SK-N-MC (cell line): ENCODE measurements around the gene ABCC1.
"Not testable (repeated sequence)": the region's sequence is repeated elsewhere in the genome, so short reads cannot be mapped to it uniquely, and the experiment has no call there.

ENCODE experiments used
- DNase-seq: peaks from one replicate; pipeline ENCODE4 v3.0.0-alpha.2; 2011; ENCODE audit warnings: low read depth, low spot score
- H3K27ac ChIP-seq: fragments of 200-600 bp; sonication (generic); 2 replicates; pipeline ENCODE4 v1.5.1; 2016; ENCODE audit warnings: mixed run types
- H3K36me3 ChIP-seq: fragments of 200-600 bp; sonication (generic); 2 replicates; pipeline ENCODE4 v1.6.1; 2017; ENCODE audit warnings: antibody characterized with exemption, low read length, mixed read lengths; ENCODE audit not compliant: insufficient read depth
- H3K4me3 ChIP-seq: fragments of 200-600 bp; sonication (generic); 2 replicates; pipeline ENCODE4 v1.5.1; 2016
- H3K9ac ChIP-seq: fragments of 200-600 bp; sonication (generic); 2 replicates; pipeline ENCODE4 v1.8.0; 2017; ENCODE audit warnings: mixed run types, mixed read lengths; ENCODE audit not compliant: insufficient read length
- H3K9me3 ChIP-seq: fragments of 200-600 bp; sonication (generic); 2 replicates; pipeline ENCODE4 v1.6.1; 2017; ENCODE audit warnings: low read depth, mild to moderate bottlenecking, antibody characterized with exemption, low read length, moderate library complexity, mixed read lengths
- EZH2 ChIP-seq: fragments of 200-600 bp; sonication (generic); IDR thresholded peaks from one replicate; pipeline ENCODE4 v1.6.1; 2017; ENCODE audit warnings: antibody characterized with exemption
- FOXP2 ChIP-seq: optimal IDR thresholded peaks from 2 replicates; pipeline ENCODE3; 2011; ENCODE audit warnings: mild to moderate bottlenecking, moderate library complexity; ENCODE audit not compliant: insufficient read depth; ENCODE audit errors: extremely low read length, control extremely low read depth
- POLR2AphosphoS5 ChIP-seq: IDR thresholded peaks from 2 replicates; pipeline ENCODE4 v1.6.1; 2012; ENCODE audit warnings: mild to moderate bottlenecking, low read depth, low read length, borderline replicate concordance

Gene ABCC1

DNA sequence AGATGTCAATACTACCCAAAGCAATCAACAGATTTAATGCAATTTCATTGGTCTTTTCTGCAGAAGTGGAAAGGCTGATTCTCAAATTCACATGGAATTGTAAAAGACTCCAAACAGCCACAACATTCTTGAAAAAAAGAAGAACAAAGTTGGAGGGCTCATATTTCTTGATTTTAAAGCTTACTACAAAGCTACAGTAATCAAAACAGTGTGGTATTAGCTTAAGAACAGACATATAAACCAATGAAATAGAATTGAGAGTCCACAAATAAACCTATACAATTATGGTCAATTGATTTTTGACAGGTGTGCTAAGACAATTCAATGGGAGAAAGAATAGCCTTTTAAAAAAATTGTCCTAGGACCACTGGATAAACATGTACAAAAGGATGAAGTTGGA is 14.4 kb upstream of the ABCC1 start:
- H3K36me3 ChIP-seq, result no peaks in the 10 kb centered on the region
- TF ChIP-seq EZH2, result no peak
- TF ChIP-seq FOXP2, result no peak
- no peak for TF ChIP-seq POLR2AphosphoS5
- H3K9me3 ChIP-seq, result peaks cover 7% of the 10 kb centered on the region; the same call in 1 of the 2 replicates
- H3K27ac ChIP-seq, result no peak overlapping the region
- H3K4me3 ChIP-seq, result no peak overlapping the region
- no peak for DNase-seq
- no peak overlapping the region for H3K9ac ChIP-seq

DNA sequence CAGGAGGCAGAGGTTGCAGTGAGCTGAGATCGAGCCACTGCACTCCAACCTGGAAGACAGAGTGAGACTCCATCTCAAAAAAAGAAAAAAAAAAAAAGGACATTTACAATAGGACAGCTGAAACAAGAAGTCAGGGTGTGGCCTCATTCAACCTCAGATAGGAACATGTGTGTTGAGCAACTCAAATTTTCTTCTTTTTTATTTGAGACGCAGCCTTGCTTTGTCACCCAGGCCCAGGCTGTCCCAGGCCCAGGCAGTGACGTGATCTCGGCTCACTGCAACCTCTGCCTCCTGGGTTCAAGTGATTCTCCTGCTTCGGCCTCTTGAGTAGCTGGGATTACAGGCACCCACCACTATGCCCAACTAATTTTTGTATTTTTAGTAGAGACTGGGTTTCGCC is 12.6 kb upstream of the ABCC1 start:
- not testable (repeated sequence) for H3K9me3 ChIP-seq, H3K9ac ChIP-seq, H3K36me3 ChIP-seq, H3K4me3 ChIP-seq, DNase-seq, H3K27ac ChIP-seq

- TF ChIP-seq POLR2AphosphoS5 (no peak), FOXP2 (no peak), EZH2 (no peak)
- Histone ChIP-seq H3K9ac (no peak overlapping the region), H3K4me3 (no peak overlapping the region), H3K36me3 (no peaks in the 10 kb centered on the region), H3K9me3 (no peaks in the 10 kb centered on the region), H3K27ac (no peak overlapping the region)
- DNase-seq, result no peak
These were observed 6.3 kb upstream of the ABCC1 start for GRCh38 chr16:15942931-15943690.

GRCh38 chr16:15946257-15947044 is 3.0 kb upstream of the ABCC1 start:
- DNase-seq, result no peak

DNA sequence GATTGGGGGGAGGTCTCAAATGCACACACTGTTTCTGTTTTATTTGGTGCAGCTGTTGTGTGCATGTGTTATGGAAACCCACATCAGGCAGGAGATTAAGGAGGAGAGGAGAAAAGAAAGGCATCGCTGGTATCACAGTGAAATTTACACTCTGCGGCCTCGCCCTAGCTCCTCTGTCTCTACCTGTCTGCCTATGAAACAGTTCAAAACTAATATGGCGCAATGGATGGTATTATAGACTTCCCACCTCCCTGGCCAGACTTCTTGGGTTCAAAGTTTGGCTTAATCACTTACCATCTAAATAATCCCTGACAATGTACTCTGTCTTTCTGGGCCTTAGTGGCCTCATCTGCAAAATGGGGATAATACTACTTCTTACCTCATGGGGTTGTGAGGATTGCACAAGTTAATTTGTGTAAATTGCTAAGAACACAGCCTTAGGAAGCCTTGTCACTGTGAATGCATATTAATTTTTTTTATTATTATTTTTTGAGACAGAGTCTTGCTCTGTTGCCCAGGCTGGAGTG is 1.4 kb upstream of the ABCC1 start:
- no peak for DNase-seq
- Histone ChIP-seq H3K9ac (no peak overlapping the region), H3K4me3 (no peak overlapping the region), H3K27ac (no peak overlapping the region), H3K36me3 (no peaks in the 10 kb centered on the region), H3K9me3 (no peaks in the 10 kb centered on the region)
- TF ChIP-seq FOXP2 (no peak), EZH2 (no peak), POLR2AphosphoS5 (no peak)

More at GRCh38 chr16:15946257-15947044, 3.0 kb upstream of the ABCC1 start:
- H3K36me3 ChIP-seq, result no peaks in the 10 kb centered on the region
- no peak overlapping the region for H3K4me3 ChIP-seq
- no peaks in the 10 kb centered on the region for H3K9me3 ChIP-seq
- no peak overlapping the region for H3K27ac ChIP-seq
- TF ChIP-seq FOXP2, result no peak
- no peak for TF ChIP-seq POLR2AphosphoS5
- TF ChIP-seq EZH2, result no peak
- H3K9ac ChIP-seq, result no peak overlapping the region

DNA sequence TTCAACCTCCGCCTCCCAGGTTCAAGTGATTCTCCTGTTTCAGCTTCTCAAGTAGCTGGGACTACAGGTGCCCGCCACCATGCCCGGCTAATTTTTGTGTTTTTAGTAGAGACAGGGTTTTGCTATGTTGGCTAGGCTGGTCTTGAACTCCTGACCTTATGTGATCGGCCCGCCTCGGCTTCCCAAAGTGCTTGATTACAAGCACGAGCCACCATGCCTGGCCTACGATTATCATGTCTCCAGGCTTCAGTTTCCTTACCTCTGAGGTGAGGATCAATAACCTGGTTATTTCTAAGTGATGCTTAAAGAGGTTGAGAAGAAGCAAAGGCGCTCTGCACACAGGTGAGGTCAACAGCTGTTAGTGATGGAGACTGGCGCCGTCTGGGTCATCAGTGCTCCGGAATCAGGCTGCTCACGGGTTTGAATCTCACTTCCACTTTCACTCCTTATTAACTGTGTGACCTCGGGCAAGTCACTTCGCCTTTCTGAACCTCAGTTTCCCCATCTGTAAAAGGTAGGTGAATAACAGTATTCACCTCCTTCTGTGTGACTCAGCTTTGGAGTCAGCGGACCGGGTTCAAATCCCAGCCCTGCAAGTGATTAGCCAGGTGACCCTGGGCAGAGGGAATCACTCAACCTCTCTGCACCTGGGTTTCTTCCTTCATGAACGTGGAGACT is 745 bp upstream of the ABCC1 start:
- no peak for DNase-seq
- TF ChIP-seq FOXP2 (no peak), POLR2AphosphoS5 (no peak), EZH2 (no peak)
- H3K9me3 ChIP-seq, result no peaks in the 10 kb centered on the region
- peak overlapping the region; percentile 70 for H3K9ac ChIP-seq
- H3K27ac ChIP-seq, result no peak overlapping the region
- peak overlapping the region; percentile 86 for H3K4me3 ChIP-seq
- no peaks in the 10 kb centered on the region for H3K36me3 ChIP-seq

DNA sequence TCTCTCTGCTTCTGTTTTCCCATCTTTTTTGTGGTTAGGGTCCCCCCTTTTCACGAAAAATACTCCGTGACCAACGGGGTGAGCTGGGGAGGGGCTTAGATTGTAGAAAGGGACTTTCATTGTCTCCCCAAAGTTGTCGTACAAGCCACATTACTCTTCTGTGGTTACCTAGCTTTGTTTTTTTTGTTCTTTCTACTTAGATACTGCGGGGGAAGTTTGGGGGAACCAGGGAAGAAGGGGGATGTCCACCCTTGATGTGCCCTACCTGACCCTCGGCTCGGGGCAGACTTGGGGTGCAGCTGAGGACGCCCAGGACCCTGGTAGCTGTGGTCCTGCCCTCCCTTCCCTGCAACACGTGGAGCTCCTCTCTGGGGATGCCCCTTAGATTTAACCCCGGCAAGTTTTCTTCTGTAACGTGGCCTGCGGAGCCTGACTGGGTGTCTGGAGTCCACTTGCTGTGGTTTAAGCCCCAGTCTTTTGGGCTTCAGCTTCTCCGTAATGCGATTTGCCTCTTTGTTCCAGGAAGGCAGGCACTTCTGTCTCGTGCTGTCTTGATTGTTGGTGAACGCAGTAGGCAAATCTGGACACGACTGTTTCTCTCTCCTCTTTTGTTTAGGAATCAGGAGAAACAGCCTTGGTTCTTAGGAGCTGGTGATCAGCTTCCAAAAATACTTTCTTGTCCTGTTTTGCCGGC is 892 bp downstream of the ABCC1 start:
- TF ChIP-seq FOXP2, result no peak
- TF ChIP-seq EZH2, result no peak
- no peak for TF ChIP-seq POLR2AphosphoS5
- H3K36me3 ChIP-seq, result no peaks in the 10 kb centered on the region
- no peak for DNase-seq

GRCh38 chr16:15950869-15951268 is 1.5 kb downstream of the ABCC1 start:
- no peak for TF ChIP-seq FOXP2
- TF ChIP-seq EZH2, result no peak
- TF ChIP-seq POLR2AphosphoS5, result no peak
- no peaks in the 10 kb centered on the region for H3K9me3 ChIP-seq
- H3K4me3 ChIP-seq, result peak overlapping the region; percentile 85
- no peak for DNase-seq
- H3K36me3 ChIP-seq, result no peaks in the 10 kb centered on the region
- peak overlapping the region; percentile 92 for H3K9ac ChIP-seq
- no peak overlapping the region for H3K27ac ChIP-seq

More for the DNA sequence above, 892 bp downstream of the ABCC1 start:
- Histone ChIP-seq H3K4me3 (peak overlapping the region; percentile 85), H3K9ac (peak overlapping the region; percentile 92), H3K27ac (no peak overlapping the region), H3K9me3 (no peaks in the 10 kb centered on the region)
